ENCODE measurements around the gene FNDC3B. TPM values are rescaled to one million over a fixed set of nuclear protein-coding genes. Genes with fewer than 3 reads are reported as not detected.

Gene FNDC3B
- total and polyA plus RNA-seq, 9 of the 15 experiments (the other 6 are each of a cell fraction or from before 2014, with no cell fraction given), result 7.0 to 35.8 (median 16.2) TPM

GRCh38 chr3:172142051-172142863, 102.9 kb downstream of the FNDC3B start (continued):
- TF ChIP-seq ZBTB12 (CRISPR knock-in tag; IDR thresholded peaks at IDR 0.05), result no peak
- TF ChIP-seq FIP1L1 (IDR thresholded peaks at IDR 0.05; ENCODE audit: low read depth, low read length, poor library complexity, severe bottlenecking), result no peak

GRCh38 chr3:172142864-172143451, 103.6 kb downstream of the FNDC3B start:
- TF ChIP-seq ZNF12 (CRISPR knock-in tag; IDR thresholded peaks at IDR 0.05), result peak; percentile 16
- no peak for TF ChIP-seq HNRNPUL1 (IDR thresholded peaks at IDR 0.05; ENCODE audit: low read length)
- 0 out of 2 replicates have a peak, but pooled peaks have one; percentile 8 for TF ChIP-seq TRIM28 (IDR thresholded peaks at IDR 0.05)
- 0 out of 2 replicates have a peak, but pooled peaks have one; percentile 1 for TF ChIP-seq FOSL1 (tag; conservative IDR thresholded peaks at IDR 0.05)
- no TSS peak for BruUV-seq (replicated peaks)
- ATAC-seq (no peak), DNase-seq (ENCODE audit: extremely low read depth in 1 of 4, low spot score in 3 of 4) (no peak), FAIRE-seq (no peak)
- H3K4me3 ChIP-seq, result no peak overlapping the region
- ChIA-PET POLR2A (interaction anchor here (0.6 kb wide), 1 partner anchor 21 kb away, joined by 3 read pairs; no protein-coding TSS in a partner anchor), CTCF (ENCODE audit: low intra/inter-chr PET ratio) (no interaction called here)
- WGBS (ENCODE audit: insufficient coverage, low coverage, missing lambda C conversion rate), result 50% methylated on average over 2 of the region's 2 CpGs
- H3K36me3 ChIP-seq (ENCODE audit: control insufficient read depth, insufficient read depth, low read length), result peaks cover 8% of the 10 kb centered on the region
- H3K9ac ChIP-seq (ENCODE audit: insufficient read depth in 1 of 2, low read depth in 2 of 2, low read length in 2 of 2), result no peak overlapping the region
- H3K4me2 ChIP-seq (ENCODE audit: insufficient read depth, low read length), result no peak overlapping the region
- H3K27me3 ChIP-seq (ENCODE audit: control insufficient read depth in 2 of 2, insufficient read depth in 2 of 2, low read length in 2 of 2), result no peaks in the 10 kb centered on the region
- intact Hi-C loops (cut with micrococcal nuclease), result no loop called here
- H3K9me1 ChIP-seq (ENCODE audit: control insufficient read depth, insufficient read depth, low read length), result peaks cover 3% of the 10 kb centered on the region
- no peak overlapping the region for H2AFZ ChIP-seq (ENCODE audit: low read depth, low read length)
- no peaks in the 10 kb centered on the region for H4K20me1 ChIP-seq (replicated peaks; ENCODE audit: control insufficient read depth, insufficient read depth, low read length)
- H3K4me1 ChIP-seq (replicated peaks in 1 of 2; ENCODE audit: control insufficient read depth in 2 of 2, insufficient read depth in 2 of 2, low read length in 2 of 2), result peaks cover 5 to 44% of the 10 kb centered on the region in 2 experiments; a peak in 4 of 5 replicates
- H3K79me2 ChIP-seq (ENCODE audit: control insufficient read depth, insufficient read depth, low read length), result peaks cover 77% of the 10 kb centered on the region
- H3K27ac ChIP-seq (ENCODE audit: extremely low read depth, low read depth, low read length), result peak overlapping the region; percentile 52; the same call in 1 of the 3 replicates
- no peaks in the 10 kb centered on the region for H3K9me3 ChIP-seq (replicated peaks; ENCODE audit: control insufficient read depth, insufficient read depth, low read depth, low read length)
- in situ Hi-C loops (cut with MboI), result no loop called here
